HepG2 (cell line): ENCODE data around the gene GARIN5A. TPM values are rescaled to one million over a fixed set of nuclear protein-coding genes. Genes with fewer than 3 reads are reported as not detected.
A peak's percentile ranks its signal among the peaks of the same experiment; 100 is the strongest.

Experiments
- ASH2L ChIP-seq: fragments of 300-600, 200-600 bp; sonication (generic); IDR thresholded peaks from 2 replicates; pipeline ENCODE4 v1.7.0; 2017; ENCODE audit warnings: low read depth, mild to moderate bottlenecking, moderate library complexity, mixed read lengths, low read length; ENCODE audit not compliant: insufficient read length
- CCAR2 ChIP-seq: fragments of 200-400 bp; formaldehyde crosslinking; optimal IDR thresholded peaks from 2 replicates; pipeline ENCODE3; 2018; ENCODE audit warnings: low read depth, mild to moderate bottlenecking, low read length, moderate library complexity
- EP300 ChIP-seq, 3 experiments: sonication (generic) in 1 of 3; formaldehyde crosslinking in 1 of 3; IDR thresholded peaks; 2 replicates each; pipeline versions ENCODE4 v1.5.1 to v1.6.1; 2011 to 2020; ENCODE audit warnings: low read depth in 2 of 3, low read length in 2 of 3, borderline replicate concordance in 1 of 3, improper control_type of control experiment in 1 of 3, mild to moderate bottlenecking in 1 of 3, missing genetic modification reagents in 1 of 3, moderate library complexity in 1 of 3
- MATR3 ChIP-seq: sonication (generic); formaldehyde crosslinking; IDR thresholded peaks from 2 replicates; pipeline ENCODE4 v1.4.0; 2020; ENCODE audit warnings: missing genetic modification reagents
- MYC ChIP-seq: sonication (generic); formaldehyde crosslinking; IDR thresholded peaks from 2 replicates; pipeline ENCODE4 v1.9.0; 2021; ENCODE audit warnings: missing genetic modification reagents, borderline replicate concordance
- NCOA5 ChIP-seq: sonication (generic); formaldehyde crosslinking; IDR thresholded peaks from 2 replicates; pipeline ENCODE4 v1.4.0; 2020; ENCODE audit warnings: missing genetic modification reagents
- NRL ChIP-seq: sonication (generic); formaldehyde crosslinking; IDR thresholded peaks from 2 replicates; pipeline ENCODE4 v1.5.0; 2020; ENCODE audit warnings: missing genetic modification reagents, mild to moderate bottlenecking, moderate library complexity, borderline replicate concordance
- POLR2AphosphoS2 ChIP-seq: IDR thresholded peaks from 2 replicates; pipeline ENCODE4 v1.6.1; 2011; ENCODE audit warnings: low read depth, low read length, improper control_type of control experiment
- YEATS2 ChIP-seq: sonication (generic); formaldehyde crosslinking; IDR thresholded peaks from 2 replicates; pipeline ENCODE4 v1.4.0; 2020; ENCODE audit warnings: missing genetic modification reagents, borderline replicate concordance
- YEATS4 ChIP-seq: sonication (generic); formaldehyde crosslinking; IDR thresholded peaks from 2 replicates; pipeline ENCODE4 v1.4.0; 2020; ENCODE audit warnings: missing genetic modification reagents, borderline replicate concordance
- ZSCAN21 ChIP-seq: sonication (generic); formaldehyde crosslinking; IDR thresholded peaks from 2 replicates; pipeline ENCODE4 v1.8.0; 2022; ENCODE audit warnings: mild to moderate bottlenecking, missing genetic modification reagents, moderate library complexity, borderline replicate concordance
- ZSCAN30 ChIP-seq: sonication (generic); formaldehyde crosslinking; IDR thresholded peaks from 2 replicates; pipeline ENCODE4 v1.5.0; 2020; ENCODE audit warnings: mild to moderate bottlenecking, missing genetic modification reagents
- polyA plus RNA-seq, 8 experiments: library from polyadenylated mRNA; depleted of rRNA in 3 of 8; stranded (reverse) in 7 of 8; unstranded in 1 of 8; fragments of >200 nt; fragmentation: Illumina TruSeq in 4 of 8; extraction: Trizol in 4 of 8; gene quantifications; 2 replicates each; pipeline versions ENCODE4 v1.2.1 to v1.2.3, GENCODE V29; 2011 to 2016; ENCODE audit warnings: low read depth in 4 of 8, missing spikeins in 1 of 8, mixed read lengths in 1 of 8; ENCODE audit not compliant: insufficient read depth in 1 of 8
- total RNA-seq, 5 experiments: library from RNA; depleted of rRNA; stranded (reverse); fragments of >200 nt; fragmentation: Illumina TruSeq; extraction: Trizol; gene quantifications; 2 replicates each; pipeline ENCODE4 v1.2.3, GENCODE V29; 2016; ENCODE audit warnings: low read depth in 1 of 5
- TF ChIP-seq, protein P1 (sequence below): IDR thresholded peaks from 2 replicates; pipeline ENCODE4 v1.4.0; 2020; ENCODE audit warnings: mild to moderate bottlenecking, missing genetic modification reagents
- TF ChIP-seq, protein P2 (sequence below): sonication (generic); formaldehyde crosslinking; IDR thresholded peaks from 2 replicates; pipeline ENCODE4 v1.5.0; 2020; ENCODE audit warnings: mild to moderate bottlenecking, missing genetic modification reagents
- TF ChIP-seq, protein P3 (sequence below): sonication (generic); formaldehyde crosslinking; IDR thresholded peaks from 2 replicates; pipeline ENCODE4 v1.5.0; 2020; ENCODE audit warnings: missing genetic modification reagents
- TF ChIP-seq, protein P4 (sequence below), 2 experiments: sonication (generic) in 1 of 2; formaldehyde crosslinking in 1 of 2; IDR thresholded peaks; 2 replicates each; pipeline versions ENCODE4 v1.4.0 to v1.6.1; 2018 to 2020; ENCODE audit warnings: missing genetic modification reagents in 2 of 2, borderline replicate concordance in 1 of 2, low read depth in 1 of 2, mild to moderate bottlenecking in 1 of 2, missing biosample characterization in 1 of 2

GARIN5A gene
- total and polyA plus RNA-seq, 2 of the 13 experiments (the other 11 are each of a cell fraction or from before 2014, with no cell fraction given): not detected

GRCh38 chr19:50461066-50461875 lies 15.4 kb downstream of the GARIN5A start (continued):
- TF ChIP-seq, protein P1, sequence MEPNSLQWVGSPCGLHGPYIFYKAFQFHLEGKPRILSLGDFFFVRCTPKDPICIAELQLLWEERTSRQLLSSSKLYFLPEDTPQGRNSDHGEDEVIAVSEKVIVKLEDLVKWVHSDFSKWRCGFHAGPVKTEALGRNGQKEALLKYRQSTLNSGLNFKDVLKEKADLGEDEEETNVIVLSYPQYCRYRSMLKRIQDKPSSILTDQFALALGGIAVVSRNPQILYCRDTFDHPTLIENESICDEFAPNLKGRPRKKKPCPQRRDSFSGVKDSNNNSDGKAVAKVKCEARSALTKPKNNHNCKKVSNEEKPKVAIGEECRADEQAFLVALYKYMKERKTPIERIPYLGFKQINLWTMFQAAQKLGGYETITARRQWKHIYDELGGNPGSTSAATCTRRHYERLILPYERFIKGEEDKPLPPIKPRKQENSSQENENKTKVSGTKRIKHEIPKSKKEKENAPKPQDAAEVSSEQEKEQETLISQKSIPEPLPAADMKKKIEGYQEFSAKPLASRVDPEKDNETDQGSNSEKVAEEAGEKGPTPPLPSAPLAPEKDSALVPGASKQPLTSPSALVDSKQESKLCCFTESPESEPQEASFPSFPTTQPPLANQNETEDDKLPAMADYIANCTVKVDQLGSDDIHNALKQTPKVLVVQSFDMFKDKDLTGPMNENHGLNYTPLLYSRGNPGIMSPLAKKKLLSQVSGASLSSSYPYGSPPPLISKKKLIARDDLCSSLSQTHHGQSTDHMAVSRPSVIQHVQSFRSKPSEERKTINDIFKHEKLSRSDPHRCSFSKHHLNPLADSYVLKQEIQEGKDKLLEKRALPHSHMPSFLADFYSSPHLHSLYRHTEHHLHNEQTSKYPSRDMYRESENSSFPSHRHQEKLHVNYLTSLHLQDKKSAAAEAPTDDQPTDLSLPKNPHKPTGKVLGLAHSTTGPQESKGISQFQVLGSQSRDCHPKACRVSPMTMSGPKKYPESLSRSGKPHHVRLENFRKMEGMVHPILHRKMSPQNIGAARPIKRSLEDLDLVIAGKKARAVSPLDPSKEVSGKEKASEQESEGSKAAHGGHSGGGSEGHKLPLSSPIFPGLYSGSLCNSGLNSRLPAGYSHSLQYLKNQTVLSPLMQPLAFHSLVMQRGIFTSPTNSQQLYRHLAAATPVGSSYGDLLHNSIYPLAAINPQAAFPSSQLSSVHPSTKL (CRISPR knock-in tag): no peak
- TF ChIP-seq, protein P2, sequence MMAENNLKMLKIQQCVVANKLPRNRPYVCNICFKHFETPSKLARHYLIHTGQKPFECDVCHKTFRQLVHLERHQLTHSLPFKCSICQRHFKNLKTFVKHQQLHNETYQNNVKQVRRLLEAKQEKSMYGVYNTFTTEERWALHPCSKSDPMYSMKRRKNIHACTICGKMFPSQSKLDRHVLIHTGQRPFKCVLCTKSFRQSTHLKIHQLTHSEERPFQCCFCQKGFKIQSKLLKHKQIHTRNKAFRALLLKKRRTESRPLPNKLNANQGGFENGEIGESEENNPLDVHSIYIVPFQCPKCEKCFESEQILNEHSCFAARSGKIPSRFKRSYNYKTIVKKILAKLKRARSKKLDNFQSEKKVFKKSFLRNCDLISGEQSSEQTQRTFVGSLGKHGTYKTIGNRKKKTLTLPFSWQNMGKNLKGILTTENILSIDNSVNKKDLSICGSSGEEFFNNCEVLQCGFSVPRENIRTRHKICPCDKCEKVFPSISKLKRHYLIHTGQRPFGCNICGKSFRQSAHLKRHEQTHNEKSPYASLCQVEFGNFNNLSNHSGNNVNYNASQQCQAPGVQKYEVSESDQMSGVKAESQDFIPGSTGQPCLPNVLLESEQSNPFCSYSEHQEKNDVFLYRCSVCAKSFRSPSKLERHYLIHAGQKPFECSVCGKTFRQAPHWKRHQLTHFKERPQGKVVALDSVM (CRISPR knock-in tag): peak; percentile 97
- TF ChIP-seq MYC (CRISPR knock-in tag): 0 out of 2 replicates have a peak, but pooled peaks have one; percentile 17
- TF ChIP-seq MATR3 (CRISPR knock-in tag): no peak
- TF ChIP-seq ZSCAN30 (CRISPR knock-in tag): no peak
- no peak for TF ChIP-seq ASH2L
- no peak; the same call in 1 of the 2 replicates for TF ChIP-seq YEATS4 (CRISPR knock-in tag)
- no peak for TF ChIP-seq EP300 (IDR thresholded peaks at IDR 0.05; ENCODE audit: low read depth in 2 of 2, low read length in 2 of 2)
- no peak for TF ChIP-seq EP300 (CRISPR knock-in tag; IDR thresholded peaks at IDR 0.05; ENCODE audit: borderline replicate concordance)
- TF ChIP-seq, protein P3, sequence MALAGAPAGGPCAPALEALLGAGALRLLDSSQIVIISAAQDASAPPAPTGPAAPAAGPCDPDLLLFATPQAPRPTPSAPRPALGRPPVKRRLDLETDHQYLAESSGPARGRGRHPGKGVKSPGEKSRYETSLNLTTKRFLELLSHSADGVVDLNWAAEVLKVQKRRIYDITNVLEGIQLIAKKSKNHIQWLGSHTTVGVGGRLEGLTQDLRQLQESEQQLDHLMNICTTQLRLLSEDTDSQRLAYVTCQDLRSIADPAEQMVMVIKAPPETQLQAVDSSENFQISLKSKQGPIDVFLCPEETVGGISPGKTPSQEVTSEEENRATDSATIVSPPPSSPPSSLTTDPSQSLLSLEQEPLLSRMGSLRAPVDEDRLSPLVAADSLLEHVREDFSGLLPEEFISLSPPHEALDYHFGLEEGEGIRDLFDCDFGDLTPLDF: no peak
- no peak for TF ChIP-seq CCAR2
- no peak for TF ChIP-seq ZSCAN21 (CRISPR knock-in tag)
- TF ChIP-seq, protein P4, sequence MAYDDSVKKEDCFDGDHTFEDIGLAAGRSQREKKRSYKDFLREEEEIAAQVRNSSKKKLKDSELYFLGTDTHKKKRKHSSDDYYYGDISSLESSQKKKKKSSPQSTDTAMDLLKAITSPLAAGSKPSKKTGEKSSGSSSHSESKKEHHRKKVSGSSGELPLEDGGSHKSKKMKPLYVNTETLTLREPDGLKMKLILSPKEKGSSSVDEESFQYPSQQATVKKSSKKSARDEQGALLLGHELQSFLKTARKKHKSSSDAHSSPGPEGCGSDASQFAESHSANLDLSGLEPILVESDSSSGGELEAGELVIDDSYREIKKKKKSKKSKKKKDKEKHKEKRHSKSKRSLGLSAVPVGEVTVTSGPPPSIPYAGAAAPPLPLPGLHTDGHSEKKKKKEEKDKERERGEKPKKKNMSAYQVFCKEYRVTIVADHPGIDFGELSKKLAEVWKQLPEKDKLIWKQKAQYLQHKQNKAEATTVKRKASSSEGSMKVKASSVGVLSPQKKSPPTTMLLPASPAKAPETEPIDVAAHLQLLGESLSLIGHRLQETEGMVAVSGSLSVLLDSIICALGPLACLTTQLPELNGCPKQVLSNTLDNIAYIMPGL (CRISPR knock-in tag; IDR thresholded peaks at IDR 0.05; ENCODE audit: borderline replicate concordance in 1 of 2, low read depth in 1 of 2): 0 out of 4 replicates have a peak, but pooled peaks of 1 of the 2 experiments have one; percentile 57
- TF ChIP-seq NRL (CRISPR knock-in tag): no peak
- no peak for TF ChIP-seq YEATS2 (CRISPR knock-in tag)
- TF ChIP-seq NCOA5 (CRISPR knock-in tag): no peak
- TF ChIP-seq POLR2AphosphoS2: no peak
